K562 (cell line): ENCODE measurements around the gene SKIC8. TPM values are rescaled to one million over a fixed set of nuclear protein-coding genes. Genes with fewer than 3 reads are reported as not detected.

Source experiments
- ATAC-seq: fragments of 200-7000 bp; cut with Tn5 transposase; 3 replicates; pipeline ENCODE4 v1.9.1; 2020; ENCODE audit warnings: moderate library complexity
- BruUV-seq: library from RNA; stranded (reverse); fragments of 400-500 nt; replicated peaks from 2 replicates; lab custom pipeline; 2021; lab: Mats Ljungman, UMichigan
- CTCF ChIA-PET: fragments of 300-600 bp; formaldehyde crosslinking; extraction: SDS; loops from one replicate; lab custom pipeline; 2021; ENCODE audit warnings: low intra/inter-chr PET ratio; lab: Yijun Ruan, JAX
- POLR2A ChIA-PET: fragments of 300-600, 350-650 bp; sonication (Branson Sonifier 250); formaldehyde crosslinking; extraction: SDS; loops from one replicate; lab custom pipeline; 2021; ENCODE audit warnings: antibody characterized with exemption, inconsistent platforms; lab: Yijun Ruan, JAX
- DNase-seq, 4 experiments: peaks; one replicate each; pipeline versions ENCODE4 v3.0.0 to v3.0.0-alpha.2; 2011 to 2018; ENCODE audit warnings: low spot score in 3 of 4, mixed read lengths in 3 of 4; ENCODE audit errors: extremely low read depth in 1 of 4
- FAIRE-seq: peaks from 2 replicates; lab custom pipeline; 2011; peaks lifted over from hg19 to GRCh38; lab: Jason Lieb, UNC
- H2AFZ ChIP-seq: 2 replicates; pipeline ENCODE4 v1.6.0; 2011; ENCODE audit warnings: low read depth, low read length, control low read depth, inconsistent platforms
- H3K27ac ChIP-seq: fragments of 200-600 bp; 3 replicates; pipeline ENCODE4 v1.8.0; 2011; ENCODE audit warnings: low read depth, mild to moderate bottlenecking, control low read depth, inconsistent platforms, low read length, moderate library complexity, mixed read lengths; ENCODE audit errors: extremely low read depth
- H3K27me3 ChIP-seq, 2 experiments: fragments of 300-600 bp in 1 of 2; 2 replicates in 1 of 2; 3 replicates in 1 of 2; pipeline versions ENCODE4 v1.6.0 to v1.8.0; 2011; ENCODE audit warnings: inconsistent platforms in 2 of 2, low read length in 2 of 2, mild to moderate bottlenecking in 1 of 2, mixed read lengths in 1 of 2, moderate library complexity in 1 of 2; ENCODE audit not compliant: control insufficient read depth in 2 of 2, insufficient read depth in 2 of 2
- H3K36me3 ChIP-seq: fragments of 300-600 bp; 3 replicates; pipeline ENCODE4 v1.8.0; 2011; ENCODE audit warnings: mild to moderate bottlenecking, low read length, inconsistent platforms; ENCODE audit not compliant: control insufficient read depth, insufficient read depth
- H3K4me1 ChIP-seq, 2 experiments: fragments of 200-600 bp in 1 of 2; replicated peaks in 1 of 2; 2 replicates in 1 of 2; 3 replicates in 1 of 2; pipeline versions ENCODE4 v1.5.1 to v1.8.0; 2011; ENCODE audit warnings: inconsistent platforms in 2 of 2, low read length in 2 of 2, mild to moderate bottlenecking in 1 of 2, mixed read lengths in 1 of 2, moderate library complexity in 1 of 2; ENCODE audit not compliant: control insufficient read depth in 2 of 2, insufficient read depth in 2 of 2
- H3K4me2 ChIP-seq: 2 replicates; pipeline ENCODE4 v1.6.1; 2011; ENCODE audit warnings: low read length, control low read depth, inconsistent platforms, mixed read lengths; ENCODE audit not compliant: insufficient read depth
- H3K4me3 ChIP-seq: fragments of 200-600 bp; sonication (generic), shearing (Covaris generic); 2 replicates; pipeline ENCODE4 v1.5.1; 2016; ENCODE audit warnings: control low read depth, inconsistent platforms
- H3K79me2 ChIP-seq: fragments of 200-600 bp; 3 replicates; pipeline ENCODE4 v1.8.0; 2011; ENCODE audit warnings: low read length, inconsistent platforms; ENCODE audit not compliant: control insufficient read depth, insufficient read depth
- H3K9ac ChIP-seq, 2 experiments: 2 replicates each; pipeline versions ENCODE4 v1.6.0 to v1.6.1; 2011; ENCODE audit warnings: low read depth in 2 of 2, low read length in 2 of 2, control low read depth in 1 of 2, inconsistent platforms in 1 of 2, mild to moderate bottlenecking in 1 of 2, mixed read lengths in 1 of 2; ENCODE audit not compliant: insufficient read depth in 1 of 2
- H3K9me1 ChIP-seq: one replicate; pipeline ENCODE4 v1.6.0; 2011; ENCODE audit warnings: inconsistent platforms, mild to moderate bottlenecking, low read length, moderate library complexity; ENCODE audit not compliant: control insufficient read depth, insufficient read depth
- H3K9me3 ChIP-seq: replicated peaks from 2 replicates; pipeline ENCODE4 v1.5.1; 2011; ENCODE audit warnings: low read depth, low read length, inconsistent platforms; ENCODE audit not compliant: control insufficient read depth, insufficient read depth
- H4K20me1 ChIP-seq: replicated peaks from 2 replicates; pipeline ENCODE4 v1.6.1; 2011; ENCODE audit warnings: low read length, inconsistent platforms, mixed read lengths; ENCODE audit not compliant: control insufficient read depth, insufficient read depth
- ARID4B ChIP-seq: sonication (generic); formaldehyde crosslinking; IDR thresholded peaks from 2 replicates; pipeline ENCODE4 v1.8.0; 2022; ENCODE audit warnings: mild to moderate bottlenecking, missing genetic modification reagents
- GABPB2 ChIP-seq: fragments of 250-450 bp; sonication (Bioruptor Pico); conservative IDR thresholded peaks from 2 replicates; pipeline ENCODE4 v1.5.1; 2021; ENCODE audit warnings: mild to moderate bottlenecking
- HLTF ChIP-seq: fragments of 450-650 bp; IDR thresholded peaks from 2 replicates; pipeline ENCODE4 v1.6.1; 2016
- KHSRP ChIP-seq: fragments of 450-650 bp; IDR thresholded peaks from 2 replicates; pipeline ENCODE4 v1.6.1; 2017
- MCM2 ChIP-seq: fragments of 450-650 bp; IDR thresholded peaks from 2 replicates; pipeline ENCODE4 v1.6.1; 2017; ENCODE audit warnings: low read depth, mild to moderate bottlenecking
- MIER1 ChIP-seq: fragments of 450-650 bp; IDR thresholded peaks from 2 replicates; pipeline ENCODE4 v1.6.1; 2016; ENCODE audit warnings: antibody characterized with exemption, mild to moderate bottlenecking, low read depth
- NFATC3 ChIP-seq: fragments of 450-650 bp; IDR thresholded peaks from 2 replicates; pipeline ENCODE4 v1.6.1; 2017; ENCODE audit warnings: mild to moderate bottlenecking
- SRSF7 ChIP-seq: fragments of 200-400 bp; formaldehyde crosslinking; optimal IDR thresholded peaks from 2 replicates; pipeline ENCODE3; 2017; ENCODE audit warnings: mild to moderate bottlenecking, low read depth, low read length
- ZBTB8A ChIP-seq: fragments of 450-650 bp; IDR thresholded peaks from 2 replicates; pipeline ENCODE4 v1.6.1; 2018; ENCODE audit warnings: mild to moderate bottlenecking, moderate library complexity; ENCODE audit not compliant: partially characterized antibody
- ZKSCAN8 ChIP-seq: fragments of 200-800 bp; sonication (Bioruptor generic); IDR thresholded peaks from 2 replicates; pipeline ENCODE4 v1.6.1; 2016; ENCODE audit warnings: missing genetic modification characterization, missing compliant biosample characterization
- ZNF121 ChIP-seq: sonication (generic); formaldehyde crosslinking; conservative IDR thresholded peaks from 2 replicates; pipeline ENCODE4 v1.8.0; 2022; ENCODE audit warnings: missing genetic modification reagents
- WGBS: fragments of 100-300 bp; shearing (Covaris generic); methylation state at CpG from one replicate; pipeline ENCODE4 v1.1.6; 2016; ENCODE audit warnings: low coverage, mixed read lengths; ENCODE audit not compliant: insufficient coverage; ENCODE audit errors: missing lambda C conversion rate; 5-methylcytosine and 5-hydroxymethylcytosine counted together
- in situ Hi-C: fragments of 300-500 bp; cut with MboI; formaldehyde crosslinking; loops from 4 replicates; pipeline ENCODE4 v1.15.0; 2018; ENCODE audit warnings: inconsistent platforms, mixed read lengths
- intact Hi-C: fragments of 100-400 bp; cut with micrococcal nuclease; formaldehyde crosslinking; loops from 2 replicates; pipeline ENCODE4 v1.14.2; 2022
- polyA plus RNA-seq, 8 experiments: library from polyadenylated mRNA; depleted of rRNA in 4 of 8; stranded (reverse) in 5 of 8; unstranded in 3 of 8; fragments of >200 nt; fragmentation: Nextera tagmentation in 2 of 8; fragmentation: Illumina TruSeq in 1 of 8; extraction: Ambion mirVana in 2 of 8; extraction: Trizol in 1 of 8; gene quantifications; 2 replicates each; pipeline versions ENCODE4 v1.2.1 to v1.2.3, GENCODE V29; 2011 to 2014; ENCODE audit warnings: inconsistent platforms in 1 of 8, missing spikeins in 1 of 8
- total RNA-seq, 7 experiments: library from RNA; depleted of rRNA in 6 of 7; stranded (reverse); fragments of >200 nt in 6 of 7; fragmentation: Illumina TruSeq in 2 of 7; extraction: Trizol in 2 of 7; gene quantifications; 2 replicates each; pipeline versions ENCODE4 v1.2.1 to v1.2.3, GENCODE V29; 2011 to 2021; ENCODE audit warnings: low replicate concordance in 1 of 7

Gene SKIC8
- total and polyA plus RNA-seq, 9 of the 15 experiments (the other 6 are each of a cell fraction or from before 2014, with no cell fraction given) = 79.5 to 389 (median 146) TPM

- Histone ChIP-seq H3K27ac (no peak overlapping the region), H3K27me3 (peaks cover 3 to 18% of the 10 kb centered on the region in 2 experiments; a peak in 3 of 5 replicates), H4K20me1 (no peaks in the 10 kb centered on the region), H3K9me1 (peaks cover 7% of the 10 kb centered on the region), H2AFZ (no peak overlapping the region), H3K36me3 (no peaks in the 10 kb centered on the region), H3K9ac (no peak overlapping the region), H3K9me3 (no peaks in the 10 kb centered on the region), H3K79me2 (no peaks in the 10 kb centered on the region), H3K4me1 (peaks cover 9 to 21% of the 10 kb centered on the region in 2 experiments; a peak in 4 of 5 replicates), H3K4me3 (no peak overlapping the region), H3K4me2 (no peak overlapping the region)
- 28% methylated on average over 5 of the region's 5 CpGs for WGBS
- BruUV-seq = no TSS peak
- TF ChIP-seq ARID4B (no peak), GABPB2 (no peak), ZKSCAN8 (no peak), ZBTB8A (no peak), HLTF (no peak), ZNF121 (no peak), SRSF7 (no peak), MIER1 (no peak), KHSRP (no peak), NFATC3 (no peak), MCM2 (no peak)
- in situ Hi-C loops (no loop called here), intact Hi-C loops (no loop called here)
- DNase-seq = no peak
- ChIA-PET CTCF (no interaction called here), POLR2A (interaction anchor here (0.6 to 1.3 kb wide), 4 partner anchors 9 to 36 kb away, joined by 3 to 5 read pairs (median 3); no protein-coding TSS in a partner anchor)
- FAIRE-seq = no peak
- ATAC-seq = no peak
These were observed 20.8 kb upstream of the SKIC8 start for GRCh38 chr15:78320183-78320582.
